Right lobe of liver (tissue), 6 donors: Measurements from ENCODE around the gene USH1G. TPM values are rescaled to one million over a fixed set of nuclear protein-coding genes. Genes with fewer than 3 reads are reported as not detected.
A peak's percentile ranks its signal among the peaks of the same experiment; 100 is the strongest.

ENCODE experiments used
- ATAC-seq, 4 donors: fragments of 200-7000 bp; cut with Tn5 transposase; one replicate each; pipeline ENCODE4 v1.9.1; 2020; ENCODE audit warnings: mild to moderate bottlenecking in 4 of 4, moderate library complexity in 4 of 4
- DNase-seq, 3 donors: peaks; one replicate each; pipeline ENCODE4 v3.0.0-alpha.2; 2020
- H3K27ac ChIP-seq, 3 donors: fragments of 200-600 bp; one replicate each; pipeline ENCODE4 v1.8.0; 2022
- H3K27me3 ChIP-seq, 2 donors: fragments of 200-600 bp; one replicate each; pipeline ENCODE4 v1.8.0; 2022
- H3K36me3 ChIP-seq, 4 donors: fragments of 200-600 bp; sonication (generic) in 1 of 4; one replicate each; pipeline versions ENCODE4 v1.5.1 to v1.8.0; 2017 to 2022; ENCODE audit warnings: control low read depth in 1 of 4
- H3K4me1 ChIP-seq, 4 donors: fragments of 200-600 bp; sonication (generic) in 1 of 4; one replicate each; pipeline versions ENCODE4 v1.5.1 to v1.8.0; 2017 to 2022; ENCODE audit warnings: control low read depth in 1 of 4
- H3K4me3 ChIP-seq, 3 donors: fragments of 200-600 bp; one replicate each; pipeline ENCODE4 v1.8.0; 2022
- H3K9me3 ChIP-seq, 4 donors: fragments of 200-600 bp; sonication (generic) in 1 of 4; one replicate each; pipeline versions ENCODE4 v1.5.1 to v1.8.0; 2017 to 2022; ENCODE audit warnings: control low read depth in 1 of 4
- CTCF ChIP-seq, 4 donors: fragments of 200-600 bp in 3 of 4; fragments of 450-650 bp in 1 of 4; IDR thresholded peaks; one replicate each; pipeline versions ENCODE4 v1.5.1 to v1.8.0; 2016 to 2022; ENCODE audit warnings: antibody characterized with exemption in 4 of 4, mild to moderate bottlenecking in 2 of 4
- POLR2A ChIP-seq: fragments of 450-650 bp; IDR thresholded peaks from one replicate; pipeline ENCODE4 v1.6.1; 2017; ENCODE audit warnings: antibody characterized with exemption, mild to moderate bottlenecking
- WGBS: methylation state at CpG from one replicate; pipeline ENCODE4 v1.1.6; 2018; ENCODE audit warnings: low coverage, low lambda C conversion rate; ENCODE audit not compliant: insufficient coverage; ENCODE audit errors: missing lambda C conversion rate; 5-methylcytosine and 5-hydroxymethylcytosine counted together
- intact Hi-C, 2 donors: fragments of 100-400 bp; cut with DNase I; formaldehyde crosslinking; loops; one replicate each; pipeline versions ENCODE4 v1.11.2 to v1.14.1; 2022
- total RNA-seq, 6 experiments: library from RNA; depleted of rRNA in 2 of 6; stranded (reverse); fragments of >200 nt in 2 of 6; fragmentation: NEBNext Ultra II Directional in 3 of 6; extraction: Animal tissue kit (Norgen Biotek cat#: 25700) in 3 of 6; gene quantifications; one replicate each; pipeline versions ENCODE4 v1.1.0 to v1.2.4, GENCODE V29; 2016 to 2023
- donor health status: DM: no; HTN: yes; CAD: no.
- donor health status: DM: no; HTN: no; CAD: no.
- donor health status: DM: no; HTN: no; CAD: no.
- donor health status: DM: no; HTN: yes; CAD: no.
- donor health status: DM: no; HTN: yes; CAD: no.

Gene USH1G
- total RNA-seq, 6 experiments from 2014 or later, result not detected

GRCh38 chr17:74875155-74875976 lies 47.7 kb downstream of the USH1G start:
- Histone ChIP-seq H3K4me1 (peaks cover 0 to 12% (median 4%) of the 10 kb centered on the region in 4 donors), H3K36me3 (no peaks in the 10 kb centered on the region), H3K27ac (no peak overlapping the region), H3K27me3 (no peaks in the 10 kb centered on the region), H3K4me3 (no peak overlapping the region), H3K9me3 (no peaks in the 10 kb centered on the region)
- intact Hi-C loops, result no loop called here
- DNase-seq (no peak), ATAC-seq (peak in 1 of 4 donors; percentile 7)
- TF ChIP-seq POLR2A, result no peak
- no peak for TF ChIP-seq CTCF (IDR thresholded peaks at IDR 0.05)
- 60% methylated on average over 3 of the region's 5 CpGs for WGBS

DNA sequence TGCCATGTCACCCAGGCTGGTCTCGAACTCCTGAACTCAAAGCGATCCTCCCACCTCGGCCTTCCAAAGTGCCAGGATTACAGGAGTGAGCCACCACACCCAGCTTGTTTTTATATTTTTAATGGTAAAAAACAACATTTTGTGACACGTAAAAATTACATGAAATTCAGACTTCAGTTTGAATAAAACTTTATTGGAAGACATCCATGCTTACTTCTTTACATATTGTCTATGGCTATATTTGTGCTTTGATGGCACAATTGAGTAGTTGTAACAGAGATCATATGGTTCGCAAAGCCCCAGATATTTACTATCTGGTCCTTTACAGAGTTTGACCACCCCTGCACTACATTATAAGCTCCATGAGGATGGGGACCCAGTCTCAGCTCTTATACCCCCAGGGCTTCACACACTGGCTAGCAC lies 48.4 kb downstream of the USH1G start:
- no peak overlapping the region for H3K27ac ChIP-seq
- peaks cover 0 to 12% (median 4%) of the 10 kb centered on the region in 4 donors for H3K4me1 ChIP-seq
- ATAC-seq (no peak), DNase-seq (no peak)
- TF ChIP-seq CTCF (IDR thresholded peaks at IDR 0.05), result no peak
- TF ChIP-seq POLR2A, result no peak
- WGBS, result 97% methylated on average over 5 of the region's 5 CpGs
- no peaks in the 10 kb centered on the region for H3K9me3 ChIP-seq
- intact Hi-C loops, result no loop called here
- H3K36me3 ChIP-seq, result no peaks in the 10 kb centered on the region
- no peak overlapping the region for H3K4me3 ChIP-seq
- H3K27me3 ChIP-seq, result no peaks in the 10 kb centered on the region

DNA sequence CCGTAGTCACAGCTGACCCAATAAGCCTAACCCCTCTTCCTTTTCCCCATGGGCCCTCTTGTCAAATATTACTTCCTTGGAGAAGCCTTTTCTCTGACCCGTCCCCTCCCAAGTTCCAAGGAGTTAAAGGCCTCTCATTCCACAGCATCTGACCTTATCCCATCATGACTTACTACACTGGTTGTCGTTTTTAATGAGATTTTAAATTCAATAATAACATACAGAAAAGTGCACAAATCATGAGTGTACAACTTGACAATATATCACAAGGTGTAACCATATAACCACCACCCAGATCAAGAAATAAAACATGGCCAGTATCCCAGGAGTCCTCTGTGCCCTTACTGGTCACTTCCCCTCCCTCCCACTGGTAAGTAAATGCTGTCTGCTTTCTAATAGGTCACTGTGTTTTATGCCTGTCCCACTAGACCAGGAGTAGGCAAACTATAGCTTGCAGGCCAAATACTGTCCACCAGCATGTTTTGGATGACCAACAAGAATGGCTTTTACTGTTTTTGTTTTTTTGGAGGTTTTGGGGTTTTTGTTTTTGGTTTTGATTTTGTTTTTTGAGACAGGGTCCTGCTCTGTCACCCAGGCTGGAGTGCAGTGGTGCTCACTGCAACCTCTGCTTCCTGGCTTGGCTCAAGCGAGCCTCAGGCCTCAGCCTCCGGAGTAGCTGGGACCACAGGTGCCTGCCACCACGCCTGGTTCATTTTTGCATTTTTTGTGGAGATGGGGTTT lies 49.0 kb downstream of the USH1G start:
- 60% methylated on average over 6 of the region's 6 CpGs for WGBS

More for the DNA sequence above, 49.0 kb downstream of the USH1G start:
- Histone ChIP-seq H3K9me3 (no peaks in the 10 kb centered on the region), H3K36me3 (no peaks in the 10 kb centered on the region), H3K4me1 (peaks cover 0 to 12% (median 4%) of the 10 kb centered on the region in 4 donors), H3K27me3 (no peaks in the 10 kb centered on the region), H3K27ac (peak overlapping the region; percentile 69 to 90 (median 84)), H3K4me3 (peak overlapping the region; percentile 59 to 74 (median 62))
- TF ChIP-seq CTCF (IDR thresholded peaks at IDR 0.05), result no peak
- TF ChIP-seq POLR2A, result no peak
- DNase-seq (no peak), ATAC-seq (no peak)
- intact Hi-C loops, result no loop called here
